HG03060 (cell line): ENCODE results near the gene TMEM181.

ENCODE experiments used
- ATAC-seq: cut with Tn5 transposase; IDR thresholded peaks from one replicate; pipeline ENCODE4 v1.9.1; 2021; ENCODE audit warnings: low read depth, moderate number of reproducible peaks; ENCODE audit not compliant: unreplicated experiment

TMEM181 gene

DNA sequence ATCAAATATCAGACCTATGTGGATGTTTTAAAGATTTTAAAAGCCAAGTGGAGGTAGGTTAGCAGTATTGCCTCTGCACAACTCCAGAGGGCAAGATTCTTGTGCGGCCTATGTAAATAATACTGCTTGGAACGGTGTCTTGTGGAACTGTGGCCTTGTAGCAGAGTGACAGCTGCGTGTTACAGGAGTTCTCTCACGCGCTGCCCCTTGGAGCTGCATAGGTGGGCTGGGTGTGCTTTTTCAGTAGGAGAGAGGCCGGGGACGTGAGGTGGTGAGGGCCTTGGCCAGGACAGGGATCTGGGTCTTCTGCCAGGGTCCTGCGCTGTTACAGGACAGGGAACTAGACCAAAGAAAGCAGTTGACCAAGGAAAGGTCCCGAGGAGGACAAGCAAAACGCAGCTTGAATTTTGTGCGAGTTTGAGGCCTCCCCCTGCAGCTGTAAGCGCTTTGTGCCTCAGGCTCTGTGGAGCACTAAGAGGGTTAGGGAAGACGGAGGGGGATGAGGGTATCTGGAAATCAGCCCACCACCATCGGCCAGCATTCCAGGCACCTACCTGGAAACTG lies 1.5 kb downstream of the TMEM181 start:
- no peak for ATAC-seq

DNA sequence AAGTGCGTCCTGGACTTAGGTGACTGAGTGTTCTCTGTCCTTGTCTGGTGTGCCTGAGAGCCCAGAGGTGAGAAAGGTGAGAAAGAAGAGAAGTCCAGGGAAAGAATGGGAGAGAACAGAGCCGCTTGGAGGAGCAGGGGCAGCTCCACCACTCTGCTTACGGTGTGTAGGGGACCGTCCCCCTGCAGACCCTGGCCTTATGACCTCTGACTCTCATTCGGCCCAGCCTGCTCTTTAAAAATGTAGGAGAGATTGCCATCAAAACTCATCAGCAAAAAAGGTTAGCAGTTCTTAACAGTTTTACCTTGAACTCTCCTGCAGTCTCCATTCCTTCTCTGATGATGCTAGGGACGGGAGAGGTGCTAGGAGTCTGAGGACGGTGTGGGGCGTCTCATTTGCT lies 2.0 kb downstream of the TMEM181 start:
- ATAC-seq = no peak

DNA sequence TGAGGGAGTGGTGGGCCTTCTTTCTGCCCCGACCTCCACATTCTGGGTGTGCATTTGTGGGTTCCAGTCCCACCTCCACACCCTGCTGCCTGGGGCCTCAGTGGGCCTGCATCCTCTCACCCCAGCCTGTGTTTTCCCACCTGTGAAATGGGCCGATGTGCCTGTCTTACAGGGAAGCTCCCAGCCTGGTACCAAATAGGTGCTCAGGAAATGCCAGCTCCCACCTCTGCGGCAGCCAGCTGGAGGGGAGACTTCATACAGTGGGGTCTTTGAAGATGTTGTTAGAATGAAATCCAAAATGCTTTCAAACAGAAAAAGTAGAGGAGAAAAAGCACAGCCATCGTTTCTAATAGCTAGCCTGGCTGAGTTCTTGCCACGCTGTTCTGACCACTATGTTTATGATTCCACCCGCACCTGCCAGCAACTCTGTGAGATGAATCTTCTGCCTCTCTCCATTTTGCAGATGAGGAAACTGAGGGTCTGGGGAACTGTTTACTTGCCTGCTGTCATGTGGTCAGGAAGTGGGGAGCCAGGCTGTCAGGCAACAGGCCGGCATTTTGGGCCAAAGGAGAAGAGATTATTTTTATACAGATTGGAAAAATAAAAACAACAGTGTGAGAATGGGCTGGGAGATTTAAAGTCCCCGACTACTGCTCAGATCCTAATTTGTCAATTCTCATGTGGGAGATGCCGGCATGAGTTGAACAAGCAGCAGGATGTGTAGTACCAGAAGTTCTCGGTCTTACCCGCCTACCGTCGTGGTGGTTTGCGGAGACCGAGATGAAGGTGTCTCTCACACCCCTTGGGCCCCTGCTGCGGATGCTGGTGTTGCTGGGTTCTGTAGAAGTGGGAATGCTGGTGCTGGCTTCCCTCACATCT lies 4.6 kb downstream of the TMEM181 start:
- no peak for ATAC-seq

DNA sequence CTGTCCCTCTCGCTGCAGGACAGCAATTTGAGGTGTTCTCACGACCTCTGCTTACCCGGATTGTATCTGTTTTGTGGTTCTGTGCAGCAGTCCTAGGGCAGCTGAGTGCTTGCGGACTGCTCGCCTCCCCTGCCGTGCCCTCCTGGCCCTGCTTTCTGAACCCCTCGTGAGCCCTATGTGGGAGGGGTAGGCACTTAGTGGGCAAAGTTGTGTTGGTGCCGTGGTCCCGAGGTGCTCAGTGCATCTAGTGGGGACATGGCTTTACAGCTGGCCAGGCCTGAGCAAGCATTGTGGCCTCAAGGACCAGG lies 5.2 kb downstream of the TMEM181 start:
- no peak for ATAC-seq

DNA sequence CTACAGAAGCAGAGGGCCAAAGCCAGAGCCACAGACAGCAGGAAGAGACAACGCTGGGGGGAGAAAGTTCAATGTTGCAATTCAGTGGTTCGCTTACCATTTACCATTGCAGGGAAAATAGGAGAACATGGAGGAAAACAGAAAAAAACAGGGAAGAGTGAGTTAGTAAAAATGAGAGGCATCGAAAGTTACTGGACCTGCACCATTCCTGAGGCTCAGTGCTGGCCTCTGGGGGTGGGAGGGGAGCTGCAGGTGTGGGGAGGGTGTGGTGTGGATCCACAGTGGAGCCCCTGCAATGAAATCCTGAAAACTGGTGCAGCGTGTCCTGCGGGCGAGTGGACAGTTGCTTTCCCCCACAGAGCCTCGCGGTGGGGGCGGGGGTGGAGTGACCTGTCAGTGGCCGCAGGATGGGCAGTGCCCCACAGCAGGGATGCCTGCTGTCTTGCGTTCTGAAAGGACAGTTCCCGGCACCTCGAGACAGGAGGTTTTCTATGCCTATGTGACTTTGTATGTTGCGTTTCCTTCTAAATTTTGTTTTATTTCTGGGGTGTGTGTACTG lies 5.7 kb downstream of the TMEM181 start:
- no peak for ATAC-seq

DNA sequence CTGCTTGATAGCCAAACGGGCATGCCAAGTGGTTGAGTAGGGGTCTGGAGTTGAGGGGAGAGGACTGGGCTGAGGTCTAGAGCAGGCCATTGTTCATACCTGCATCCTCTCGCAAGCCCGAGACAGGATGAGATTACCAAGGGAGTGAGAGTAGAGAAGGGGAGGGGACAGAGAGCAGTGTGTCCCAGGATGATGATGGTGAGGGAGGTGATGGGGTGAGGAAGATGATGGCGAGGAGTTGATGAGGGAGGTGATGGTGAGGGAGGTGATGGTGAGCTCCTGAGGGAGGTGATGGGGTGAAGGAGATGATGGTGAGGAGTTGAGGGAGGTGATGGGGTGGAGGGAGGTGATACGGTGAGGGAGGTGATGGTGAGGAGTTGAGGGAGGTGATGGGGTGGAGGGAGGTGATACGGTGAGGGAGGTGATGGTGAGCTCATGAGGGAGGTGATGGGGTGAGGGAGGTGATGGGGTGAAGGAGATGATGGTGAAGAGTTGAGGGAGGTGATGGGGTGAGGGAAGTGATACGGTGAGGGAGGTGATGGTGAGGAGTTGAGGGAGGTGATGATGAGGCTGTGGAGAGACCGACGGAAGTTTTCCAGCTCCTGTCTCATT lies 6.4 kb downstream of the TMEM181 start:
- no peak for ATAC-seq

DNA sequence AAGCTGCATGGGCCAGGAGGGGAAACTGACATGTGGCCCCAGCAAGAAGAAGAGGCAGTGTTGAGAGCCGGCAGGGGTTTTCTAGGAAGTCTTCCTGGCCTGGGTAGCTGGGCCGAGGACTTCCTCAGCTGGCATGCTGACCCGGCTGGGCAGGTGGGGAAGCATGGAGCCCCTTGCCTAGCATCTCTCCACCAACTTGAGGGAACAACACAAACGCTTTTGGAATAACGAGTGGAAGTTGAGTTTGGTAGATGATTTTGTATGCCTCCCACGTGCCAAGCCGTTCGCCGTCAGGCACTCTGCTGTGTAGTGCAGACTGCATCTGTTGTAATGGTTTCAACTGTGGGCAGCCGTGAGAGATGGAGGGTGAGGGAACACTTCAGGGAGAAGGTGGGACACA lies 7.3 kb downstream of the TMEM181 start:
- no peak for ATAC-seq

DNA sequence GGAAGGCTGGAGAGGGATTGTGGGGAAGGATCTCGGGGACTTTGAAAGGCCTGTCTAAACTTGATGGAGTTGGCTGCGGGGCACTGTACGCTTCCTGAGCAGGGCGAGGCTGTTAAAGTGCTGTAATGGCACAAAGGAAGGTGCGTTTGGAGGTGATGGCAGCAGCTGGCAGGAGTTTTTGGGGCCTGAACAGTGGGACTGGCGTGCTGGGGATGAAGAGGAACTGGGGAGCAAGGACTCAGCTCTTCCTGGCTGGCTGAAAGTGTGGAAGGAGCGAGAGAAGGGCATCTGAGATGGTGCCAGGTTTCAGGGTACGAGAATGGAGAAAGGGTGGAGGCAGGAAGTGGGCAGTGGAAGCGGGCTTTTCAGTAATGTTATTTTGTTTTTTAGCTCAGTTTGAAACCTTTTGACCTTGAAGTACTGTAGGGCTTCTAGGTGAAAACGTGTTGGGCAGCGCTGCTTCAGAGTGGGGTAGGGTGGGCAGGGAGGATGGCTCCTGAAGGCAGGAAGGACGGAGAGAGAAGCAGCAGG lies 8.0 kb downstream of the TMEM181 start:
- ATAC-seq = no peak

DNA sequence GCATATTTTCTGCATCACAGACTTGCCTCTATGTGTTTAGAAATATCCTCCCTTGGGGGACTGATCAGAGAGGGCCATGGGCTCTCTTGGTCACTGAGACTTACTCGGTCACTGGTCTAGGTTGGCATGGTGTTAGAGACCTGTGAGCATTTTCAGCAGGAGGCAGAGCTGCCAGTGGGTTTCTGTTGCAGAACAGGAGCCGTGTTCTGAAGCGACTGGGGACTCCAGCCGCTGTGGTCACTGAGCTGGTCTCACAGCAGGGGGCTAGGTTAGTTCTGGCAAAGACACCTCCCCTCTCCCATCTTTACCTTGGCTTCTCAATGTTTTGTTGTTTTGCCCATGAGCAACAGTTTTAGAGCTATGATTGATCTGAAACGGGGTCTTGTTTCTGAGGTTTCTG lies 8.7 kb downstream of the TMEM181 start:
- ATAC-seq = no peak

DNA sequence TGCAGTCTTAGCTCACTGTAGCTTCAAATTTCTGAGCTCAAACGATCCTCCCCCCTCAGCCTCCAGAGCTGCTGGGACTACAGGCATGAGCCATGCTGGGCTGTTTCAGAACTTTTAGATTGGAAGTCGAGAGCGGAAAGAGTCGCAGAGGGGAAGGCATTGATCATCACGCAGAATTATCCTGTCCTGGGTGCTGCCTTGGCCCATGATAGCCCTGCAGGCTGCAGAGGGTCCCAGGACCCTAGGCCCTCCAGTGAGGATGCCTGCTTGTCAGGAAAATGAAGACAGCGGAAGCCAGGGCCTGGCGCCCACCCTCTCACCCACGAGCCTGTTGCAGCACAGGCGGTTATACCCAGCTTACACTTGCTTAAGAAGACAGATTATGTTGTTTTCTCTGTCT lies 9.1 kb downstream of the TMEM181 start:
- no peak for ATAC-seq

DNA sequence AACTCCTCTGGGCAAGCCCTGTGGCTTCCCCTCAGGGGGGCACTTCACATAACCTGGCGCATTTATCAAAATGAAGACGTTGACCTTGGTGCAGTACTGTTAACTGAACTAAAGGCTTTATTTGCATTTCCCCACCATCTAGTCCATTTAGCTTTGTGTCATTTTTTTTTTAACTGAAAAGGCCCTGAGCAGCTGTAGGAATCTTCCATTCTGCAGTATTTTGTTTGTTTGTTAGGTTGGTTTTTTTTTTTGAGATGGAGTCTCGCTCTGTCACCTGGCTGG lies 10.7 kb downstream of the TMEM181 start:
- ATAC-seq = no peak

DNA sequence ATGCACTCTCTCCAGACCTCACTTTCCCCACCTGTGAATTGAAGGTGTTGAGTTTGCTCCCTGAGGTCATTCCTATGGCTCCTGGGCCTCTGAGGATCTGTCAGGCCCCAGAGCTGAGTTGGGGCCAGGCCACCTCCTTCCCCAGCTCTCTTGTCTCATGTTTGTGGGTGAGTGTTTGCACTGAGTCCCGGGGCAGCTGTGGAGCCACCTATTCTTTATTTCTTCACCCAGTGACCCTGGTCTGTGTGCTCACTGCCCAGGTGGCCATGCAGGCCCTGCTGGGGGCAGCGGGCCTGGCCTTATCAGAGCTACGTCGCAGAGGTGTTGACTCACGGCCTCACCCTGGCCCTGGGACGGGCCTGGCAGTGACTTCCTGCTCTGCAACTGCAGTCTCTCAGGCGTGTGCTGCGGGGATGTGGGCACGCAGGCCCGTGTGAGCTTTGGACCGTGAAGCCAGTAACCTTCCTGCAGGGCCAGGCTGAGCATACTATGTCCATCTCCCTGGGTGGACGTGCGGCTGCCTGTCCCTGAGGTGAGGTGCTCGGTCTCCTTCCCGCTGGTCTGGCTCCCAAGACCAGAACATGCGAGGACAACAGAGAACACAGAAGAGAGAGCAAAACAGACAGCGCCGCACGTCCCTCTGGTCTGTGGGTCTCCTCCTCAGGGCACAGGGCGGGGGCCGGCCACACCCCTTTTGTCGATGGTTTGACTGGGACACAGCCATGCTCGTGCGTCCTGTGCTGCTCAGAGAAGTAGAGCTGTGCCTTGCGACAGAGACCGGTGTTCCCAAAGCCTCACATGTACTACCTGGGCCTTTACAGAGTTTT lies 12.1 kb downstream of the TMEM181 start:
- no peak for ATAC-seq

DNA sequence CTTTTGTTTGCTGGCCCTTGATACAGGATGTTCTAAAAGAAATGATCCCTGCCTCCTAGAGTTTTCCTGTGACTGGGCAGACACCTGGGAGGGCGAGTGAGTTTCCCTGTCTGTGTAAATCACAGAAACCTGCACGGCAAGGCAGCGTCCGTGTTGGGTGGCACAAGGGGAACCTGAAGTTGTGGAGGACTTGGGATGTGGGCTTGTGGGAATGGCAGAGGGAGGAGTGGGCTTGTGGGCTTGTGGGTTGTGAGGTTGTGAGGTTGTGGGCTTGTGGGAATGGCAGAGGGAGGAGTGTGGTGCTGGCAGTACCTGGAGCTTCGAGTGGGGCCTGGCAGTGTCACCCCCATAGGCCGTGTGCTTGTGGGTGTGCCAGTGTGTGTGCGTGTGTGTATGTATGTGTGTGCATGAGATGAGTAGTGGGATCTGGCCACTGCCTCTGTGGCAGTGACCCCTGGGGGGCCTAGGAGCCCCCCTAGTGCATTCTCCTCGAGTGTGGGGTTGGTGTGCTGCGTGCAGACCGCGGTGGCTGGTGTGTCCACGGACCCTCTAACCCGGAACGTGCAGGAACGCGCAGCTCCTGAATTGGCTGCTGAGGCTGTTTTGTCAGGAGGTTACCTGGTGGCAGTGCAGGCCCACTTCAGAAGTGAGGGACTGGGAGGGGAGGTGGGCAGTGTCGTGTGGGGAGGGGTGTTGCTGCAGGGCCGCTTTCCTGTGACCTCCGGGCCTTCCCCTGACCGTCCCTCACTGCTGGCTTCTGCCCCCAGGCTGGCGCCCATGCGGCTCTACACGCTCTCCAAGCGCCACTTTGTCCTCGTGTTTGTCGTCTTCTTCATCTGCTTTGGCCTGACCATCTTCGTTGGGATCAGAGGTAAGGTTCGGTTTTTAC lies 13.0 kb downstream of the TMEM181 start:
- no peak for ATAC-seq

DNA sequence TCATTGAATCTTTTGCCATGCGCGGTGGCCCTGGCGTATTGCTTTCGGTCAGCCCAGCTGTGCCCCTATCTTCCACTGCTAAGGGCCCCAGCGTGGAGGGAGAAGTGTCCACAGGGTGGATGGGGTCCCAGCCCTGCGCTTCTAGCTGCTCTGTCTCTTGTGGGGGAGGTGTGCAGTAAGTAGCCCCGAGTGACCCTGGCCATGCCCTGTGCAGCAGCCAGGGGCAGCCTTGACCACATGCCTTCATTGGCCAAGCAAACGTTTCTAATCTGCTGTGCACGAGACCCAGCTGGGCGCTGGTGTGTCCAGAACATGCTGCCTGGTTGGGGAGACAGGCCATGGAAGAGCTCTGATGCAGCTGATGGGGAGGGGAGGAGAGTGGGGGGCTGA lies 13.6 kb downstream of the TMEM181 start:
- no peak for ATAC-seq

DNA sequence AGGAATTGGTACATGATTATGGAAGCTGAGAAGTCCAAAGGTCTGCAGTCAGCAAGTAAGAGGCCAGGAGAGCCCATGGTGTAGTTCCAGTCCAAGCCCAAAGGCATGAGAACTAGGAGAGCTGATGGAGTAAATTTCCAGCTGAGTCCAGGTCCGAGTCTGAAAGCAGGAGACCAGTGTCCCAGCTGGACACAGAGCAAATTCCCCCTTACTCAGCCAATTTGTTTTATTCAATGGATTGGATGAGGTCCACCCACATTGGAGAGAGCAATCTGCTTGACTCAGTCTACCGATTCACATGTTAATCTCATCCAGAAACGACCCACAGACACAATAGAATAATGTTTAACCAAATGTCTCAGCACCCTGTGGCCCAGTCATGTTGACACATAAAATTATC lies 14.9 kb downstream of the TMEM181 start:
- no peak for ATAC-seq

DNA sequence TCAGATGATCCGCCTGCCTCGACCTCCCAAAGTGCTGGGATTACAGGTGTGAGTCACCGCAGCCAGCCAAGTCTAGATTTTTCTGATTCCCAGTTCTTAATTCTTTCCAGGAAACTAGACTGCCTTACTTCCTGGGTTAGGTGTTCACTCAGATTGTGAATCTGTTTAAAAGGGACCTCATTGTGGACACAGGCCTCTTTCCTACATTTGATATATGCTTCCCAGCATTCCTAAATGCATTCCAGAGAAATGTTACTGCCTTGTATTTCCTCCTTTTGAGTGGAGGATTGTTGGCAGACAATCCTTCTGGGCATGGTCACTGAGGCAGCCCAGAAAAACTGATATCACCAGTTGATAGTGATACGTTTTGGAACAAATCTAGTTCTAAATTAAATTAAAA lies 15.7 kb downstream of the TMEM181 start:
- no peak for ATAC-seq

DNA sequence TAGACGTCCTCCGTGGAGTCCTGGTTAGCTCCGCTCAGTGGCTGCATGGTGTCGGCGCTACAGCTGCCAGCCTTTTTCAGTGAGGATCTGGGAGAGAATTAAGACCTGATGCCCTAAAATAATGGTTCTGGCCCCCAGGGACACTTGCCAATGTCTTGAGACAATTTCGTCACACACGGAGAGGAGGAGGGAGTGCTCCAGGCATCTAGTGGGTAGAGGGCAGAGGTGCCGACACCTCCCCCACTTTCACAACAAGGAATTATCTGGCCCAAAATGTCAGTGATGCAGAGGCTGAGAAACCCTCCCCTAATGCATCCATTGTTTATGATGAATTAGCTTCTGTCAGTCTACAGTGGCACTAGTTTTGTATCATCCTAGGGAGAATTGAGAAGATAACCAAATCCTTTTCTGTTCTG lies 24.4 kb downstream of the TMEM181 start:
- ATAC-seq = no peak

DNA sequence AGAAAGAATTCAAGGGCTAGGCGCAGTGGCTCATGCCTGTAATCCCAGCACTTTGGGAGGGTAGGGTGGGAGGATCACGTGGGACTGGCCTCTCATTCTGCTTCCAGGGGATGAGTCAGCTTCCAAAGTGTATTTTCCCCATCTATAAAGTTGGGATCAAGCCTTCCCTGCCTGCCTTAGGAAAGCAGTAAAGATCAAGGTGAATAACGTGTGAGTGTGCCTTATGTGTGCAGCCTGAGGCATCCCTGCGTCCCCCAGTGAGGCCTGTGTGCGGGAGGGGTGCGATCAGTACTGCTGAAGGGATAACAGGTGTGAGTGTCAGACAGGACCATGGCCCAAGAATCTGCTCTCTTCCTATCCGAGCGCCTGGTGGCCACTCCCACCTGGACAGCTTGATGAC lies 26.8 kb downstream of the TMEM181 start:
- no peak for ATAC-seq

DNA sequence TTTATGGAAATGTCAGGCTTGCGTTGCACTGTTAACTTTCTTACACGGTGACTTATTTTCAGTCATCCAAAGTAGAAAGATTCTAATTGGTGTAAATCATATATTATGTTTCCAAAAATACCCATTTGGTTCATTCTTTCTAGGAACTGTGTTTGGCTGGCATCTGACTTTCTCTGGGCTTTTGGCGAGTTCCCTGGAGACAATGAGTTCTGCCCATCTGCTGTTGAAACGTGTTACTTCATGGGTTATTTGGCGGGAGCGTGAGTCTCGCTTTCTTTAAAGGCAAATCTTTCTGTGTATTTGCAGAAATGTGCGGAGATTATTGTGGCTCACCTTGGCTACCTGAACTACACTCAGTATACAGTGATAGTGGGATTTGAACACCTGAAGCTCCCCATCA lies 29.5 kb downstream of the TMEM181 start:
- no peak for ATAC-seq
